Panc1 (cell line): ENCODE results near the gene LYST. TPM values are rescaled to one million over a fixed set of nuclear protein-coding genes. Genes with fewer than 3 reads are reported as not detected.

Experiments
- ATAC-seq: fragments of 200-7000 bp; cut with Tn5 transposase; 2 replicates; pipeline ENCODE4 v1.9.1; 2020; ENCODE audit warnings: mild to moderate bottlenecking, moderate library complexity
- BruUV-seq: library from RNA; stranded (reverse); fragments of 400-500 nt; replicated peaks from 2 replicates; lab custom pipeline; 2021; lab: Mats Ljungman, UMichigan
- CTCF ChIA-PET: fragments of 300-600 bp; sonication (Branson Sonifier 250); formaldehyde crosslinking; loops from one replicate; lab custom pipeline; 2022; ENCODE audit warnings: antibody characterized with exemption; lab: Charles Lee
- POLR2A ChIA-PET: fragments of 300-600 bp; sonication (Branson Sonifier 250); formaldehyde crosslinking; loops from one replicate; lab custom pipeline; 2022; ENCODE audit warnings: antibody characterized with exemption; lab: Charles Lee
- DNase-seq: peaks from one replicate; pipeline ENCODE4 v3.0.0-alpha.2; 2010; ENCODE audit warnings: low read depth, low spot score
- H3K27ac ChIP-seq: 2 replicates; pipeline ENCODE4 v1.5.1; 2011; ENCODE audit warnings: mild to moderate bottlenecking, low read length, inconsistent platforms
- H3K27me3 ChIP-seq: fragments of 200-500 bp; sonication (Bioruptor generic); 2 replicates; pipeline ENCODE4 v1.6.0; 2014; ENCODE audit warnings: low read length, inconsistent platforms; ENCODE audit not compliant: control insufficient read depth, insufficient read depth
- H3K36me3 ChIP-seq: fragments of 200-500 bp; sonication (Bioruptor generic); 2 replicates; pipeline ENCODE4 v1.5.1; 2014; ENCODE audit warnings: inconsistent platforms, mild to moderate bottlenecking, low read length, moderate library complexity; ENCODE audit not compliant: control insufficient read depth, insufficient read depth
- H3K4me1 ChIP-seq: 2 replicates; pipeline ENCODE4 v1.5.1; 2011; ENCODE audit warnings: inconsistent platforms, mild to moderate bottlenecking, low read length, moderate library complexity; ENCODE audit not compliant: control insufficient read depth, insufficient read depth
- H3K4me3 ChIP-seq, 2 experiments: 2 replicates each; pipeline ENCODE4 v1.5.1; 2011 to 2012; ENCODE audit warnings: low read depth in 2 of 2, low read length in 2 of 2, mild to moderate bottlenecking in 2 of 2, inconsistent platforms in 1 of 2, moderate library complexity in 1 of 2
- H3K9me3 ChIP-seq: fragments of 200-500 bp; sonication (Bioruptor generic); 2 replicates; pipeline ENCODE4 v1.5.1; 2014; ENCODE audit warnings: low read depth, mild to moderate bottlenecking, inconsistent platforms, low read length, moderate library complexity; ENCODE audit not compliant: control insufficient read depth, insufficient read depth
- POLR2AphosphoS5 ChIP-seq: IDR thresholded peaks from 2 replicates; pipeline ENCODE4 v1.6.1; 2012; ENCODE audit warnings: mild to moderate bottlenecking, low read depth, low read length, moderate library complexity
- SIN3A ChIP-seq: IDR thresholded peaks from 2 replicates; pipeline ENCODE4 v1.6.1; 2012; ENCODE audit warnings: low read depth, mild to moderate bottlenecking, low read length, moderate library complexity, borderline replicate concordance; ENCODE audit not compliant: insufficient read depth
- TCF7L2 ChIP-seq: IDR thresholded peaks from 2 replicates; pipeline ENCODE4 v1.6.1; 2011; ENCODE audit warnings: mild to moderate bottlenecking, low read depth, low read length, inconsistent platforms
- in situ Hi-C: cut with HindIII; loops from 2 replicates; pipeline ENCODE4 v1.10.0; 2016; ENCODE audit warnings: low sequenced_read_pairs, low pct_unique_long_range_greater_than_20kb
- intact Hi-C: fragments of 100-400 bp; cut with micrococcal nuclease; formaldehyde crosslinking; loops from one replicate; pipeline ENCODE4 v1.10.0; 2022; ENCODE audit not compliant: unreplicated experiment
- total RNA-seq: library from RNA; stranded (reverse); gene quantifications from one replicate; pipeline ENCODE4 v1.2.1, GENCODE V29; 2021; ENCODE audit not compliant: unreplicated experiment
- TF ChIP-seq, protein P1 (sequence below), 2 experiments: IDR thresholded peaks; 2 replicates each; pipeline ENCODE4 v1.6.1; 2011 to 2012; ENCODE audit warnings: low read depth in 2 of 2, control low read depth in 1 of 2, low read length in 1 of 2, mild to moderate bottlenecking in 1 of 2, moderate library complexity in 1 of 2; ENCODE audit not compliant: insufficient read depth in 1 of 2
- TF ChIP-seq, protein P2 (sequence below): fragments of 450-650 bp; IDR thresholded peaks from 2 replicates; pipeline ENCODE4 v1.5.1; 2017; ENCODE audit warnings: mild to moderate bottlenecking

Gene LYST
- total RNA-seq, 1 experiment from 2014 or later, result 75.2 TPM

DNA sequence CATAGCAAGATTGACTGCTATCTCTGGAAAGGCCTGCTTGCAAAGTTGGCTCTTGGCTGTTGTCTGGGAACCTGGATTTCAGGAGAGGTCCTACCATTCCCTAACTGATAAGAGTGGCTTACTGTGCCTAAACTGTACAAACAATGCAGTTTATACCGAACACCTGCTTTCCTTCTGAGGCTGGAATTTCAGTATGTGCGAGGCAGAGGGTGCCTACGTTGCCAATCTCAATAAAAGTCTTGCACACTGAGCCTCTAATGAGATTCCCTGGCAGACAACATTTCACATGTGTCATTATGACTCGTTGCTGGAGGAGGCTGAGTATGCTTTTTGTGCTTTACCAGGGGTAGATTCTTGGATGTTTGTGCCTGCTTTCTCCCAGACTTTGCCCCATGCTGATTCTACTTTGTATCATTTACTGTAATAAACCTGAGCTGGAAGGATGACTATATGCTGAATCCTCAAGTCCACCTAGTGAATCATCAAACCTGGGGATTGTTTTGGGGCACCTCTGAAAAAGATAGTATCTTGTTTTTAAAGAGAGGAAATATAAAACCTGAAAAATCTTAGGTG lies 158.2 kb downstream of the LYST start:
- CTCF ChIA-PET, result no interaction called here
- Histone ChIP-seq H3K4me1 (peaks cover 6% of the 10 kb centered on the region; the same call in 1 of the 2 replicates), H3K36me3 (peaks cover 26% of the 10 kb centered on the region), H3K27me3 (no peaks in the 10 kb centered on the region), H3K27ac (no peak overlapping the region), H3K4me3 (no peak overlapping the region), H3K9me3 (no peaks in the 10 kb centered on the region)
- POLR2A ChIA-PET, result no interaction called here
- BruUV-seq, result no TSS peak
- intact Hi-C loops, result no loop called here
- TF ChIP-seq POLR2AphosphoS5 (no peak), SIN3A (no peak), TCF7L2 (no peak)
- TF ChIP-seq, protein P1, sequence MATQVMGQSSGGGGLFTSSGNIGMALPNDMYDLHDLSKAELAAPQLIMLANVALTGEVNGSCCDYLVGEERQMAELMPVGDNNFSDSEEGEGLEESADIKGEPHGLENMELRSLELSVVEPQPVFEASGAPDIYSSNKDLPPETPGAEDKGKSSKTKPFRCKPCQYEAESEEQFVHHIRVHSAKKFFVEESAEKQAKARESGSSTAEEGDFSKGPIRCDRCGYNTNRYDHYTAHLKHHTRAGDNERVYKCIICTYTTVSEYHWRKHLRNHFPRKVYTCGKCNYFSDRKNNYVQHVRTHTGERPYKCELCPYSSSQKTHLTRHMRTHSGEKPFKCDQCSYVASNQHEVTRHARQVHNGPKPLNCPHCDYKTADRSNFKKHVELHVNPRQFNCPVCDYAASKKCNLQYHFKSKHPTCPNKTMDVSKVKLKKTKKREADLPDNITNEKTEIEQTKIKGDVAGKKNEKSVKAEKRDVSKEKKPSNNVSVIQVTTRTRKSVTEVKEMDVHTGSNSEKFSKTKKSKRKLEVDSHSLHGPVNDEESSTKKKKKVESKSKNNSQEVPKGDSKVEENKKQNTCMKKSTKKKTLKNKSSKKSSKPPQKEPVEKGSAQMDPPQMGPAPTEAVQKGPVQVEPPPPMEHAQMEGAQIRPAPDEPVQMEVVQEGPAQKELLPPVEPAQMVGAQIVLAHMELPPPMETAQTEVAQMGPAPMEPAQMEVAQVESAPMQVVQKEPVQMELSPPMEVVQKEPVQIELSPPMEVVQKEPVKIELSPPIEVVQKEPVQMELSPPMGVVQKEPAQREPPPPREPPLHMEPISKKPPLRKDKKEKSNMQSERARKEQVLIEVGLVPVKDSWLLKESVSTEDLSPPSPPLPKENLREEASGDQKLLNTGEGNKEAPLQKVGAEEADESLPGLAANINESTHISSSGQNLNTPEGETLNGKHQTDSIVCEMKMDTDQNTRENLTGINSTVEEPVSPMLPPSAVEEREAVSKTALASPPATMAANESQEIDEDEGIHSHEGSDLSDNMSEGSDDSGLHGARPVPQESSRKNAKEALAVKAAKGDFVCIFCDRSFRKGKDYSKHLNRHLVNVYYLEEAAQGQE (IDR thresholded peaks at IDR 0.05; ENCODE audit: insufficient read depth in 1 of 2, low read depth in 2 of 2, low read length in 1 of 2), result no peak
- TF ChIP-seq, protein P2, sequence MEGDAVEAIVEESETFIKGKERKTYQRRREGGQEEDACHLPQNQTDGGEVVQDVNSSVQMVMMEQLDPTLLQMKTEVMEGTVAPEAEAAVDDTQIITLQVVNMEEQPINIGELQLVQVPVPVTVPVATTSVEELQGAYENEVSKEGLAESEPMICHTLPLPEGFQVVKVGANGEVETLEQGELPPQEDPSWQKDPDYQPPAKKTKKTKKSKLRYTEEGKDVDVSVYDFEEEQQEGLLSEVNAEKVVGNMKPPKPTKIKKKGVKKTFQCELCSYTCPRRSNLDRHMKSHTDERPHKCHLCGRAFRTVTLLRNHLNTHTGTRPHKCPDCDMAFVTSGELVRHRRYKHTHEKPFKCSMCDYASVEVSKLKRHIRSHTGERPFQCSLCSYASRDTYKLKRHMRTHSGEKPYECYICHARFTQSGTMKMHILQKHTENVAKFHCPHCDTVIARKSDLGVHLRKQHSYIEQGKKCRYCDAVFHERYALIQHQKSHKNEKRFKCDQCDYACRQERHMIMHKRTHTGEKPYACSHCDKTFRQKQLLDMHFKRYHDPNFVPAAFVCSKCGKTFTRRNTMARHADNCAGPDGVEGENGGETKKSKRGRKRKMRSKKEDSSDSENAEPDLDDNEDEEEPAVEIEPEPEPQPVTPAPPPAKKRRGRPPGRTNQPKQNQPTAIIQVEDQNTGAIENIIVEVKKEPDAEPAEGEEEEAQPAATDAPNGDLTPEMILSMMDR, result no peak
- DNase-seq (peak; percentile 89), ATAC-seq (peak; percentile 92)
- in situ Hi-C loops, result no loop called here

DNA sequence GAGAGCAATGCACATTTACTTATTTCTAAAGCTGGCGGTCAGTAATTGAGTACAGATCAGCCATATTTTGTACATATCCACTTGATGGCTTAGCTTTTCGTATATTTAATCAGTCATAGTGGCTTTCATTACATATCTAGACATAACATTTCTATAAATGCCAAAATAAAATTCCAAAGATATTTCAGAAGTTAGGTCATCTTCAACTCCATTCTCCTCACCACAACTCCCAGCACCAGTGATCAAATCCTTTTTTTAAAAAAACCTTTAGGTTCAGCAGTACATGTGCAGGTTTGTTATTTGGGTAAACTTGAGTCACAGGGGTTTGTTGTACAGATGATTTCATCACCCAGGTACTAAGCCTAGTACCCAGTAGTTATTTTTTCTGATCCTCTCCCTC lies 163.2 kb downstream of the LYST start:
- no TSS peak for BruUV-seq
- intact Hi-C loops (no loop called here), in situ Hi-C loops (no loop called here)
- CTCF ChIA-PET, result no interaction called here
- Histone ChIP-seq H3K36me3 (peaks cover 19% of the 10 kb centered on the region), H3K4me3 (no peak overlapping the region), H3K9me3 (no peaks in the 10 kb centered on the region), H3K27ac (no peak overlapping the region), H3K27me3 (no peaks in the 10 kb centered on the region), H3K4me1 (no peaks in the 10 kb centered on the region)
- POLR2A ChIA-PET, result no interaction called here
- DNase-seq, result peak; percentile 41
- peak; percentile 32; the same call in 1 of the 2 replicates for ATAC-seq
- TF ChIP-seq SIN3A, result no peak
- TF ChIP-seq POLR2AphosphoS5, result no peak
- TF ChIP-seq TCF7L2, result no peak
- TF ChIP-seq, protein P2, result no peak
- TF ChIP-seq, protein P1 (IDR thresholded peaks at IDR 0.05; ENCODE audit: insufficient read depth in 1 of 2, low read depth in 2 of 2, low read length in 1 of 2), result no peak
